Astrocyte (in vitro differentiated cells and primary cell): ENCODE results near the gene LEFTY1. TPM values are rescaled to one million over a fixed set of nuclear protein-coding genes. Genes with fewer than 3 reads are reported as not detected.

Source experiments
- DNase-seq: peaks from one replicate; pipeline ENCODE4 v3.0.0-alpha.2; 2010; ENCODE audit warnings: low read depth
- FAIRE-seq: peaks from 2 replicates; lab custom pipeline; 2011; peaks lifted over from hg19 to GRCh38; lab: Jason Lieb, UNC
- H2AFZ ChIP-seq: 2 replicates; pipeline ENCODE4 v1.6.0; 2012; ENCODE audit warnings: low read depth, low read length, inconsistent platforms
- H3K27ac ChIP-seq: 2 replicates; pipeline ENCODE4 v1.5.1; 2011; ENCODE audit warnings: low read depth, low read length, inconsistent platforms
- H3K27me3 ChIP-seq: 2 replicates; pipeline ENCODE4 v1.6.0; 2011; ENCODE audit warnings: low read length, inconsistent platforms; ENCODE audit not compliant: insufficient read depth
- H3K36me3 ChIP-seq: 2 replicates; pipeline ENCODE4 v1.5.1; 2011; ENCODE audit warnings: low read length, inconsistent platforms; ENCODE audit not compliant: insufficient read depth
- H3K4me1 ChIP-seq: 2 replicates; pipeline ENCODE4 v1.5.1; 2011; ENCODE audit warnings: low read length, inconsistent platforms; ENCODE audit not compliant: insufficient read depth
- H3K4me2 ChIP-seq: 2 replicates; pipeline ENCODE4 v1.6.0; 2012; ENCODE audit warnings: low read length, inconsistent platforms
- H3K4me3 ChIP-seq: 2 replicates; pipeline ENCODE4 v1.5.1; 2011; ENCODE audit warnings: low read depth, mild to moderate bottlenecking, low read length, inconsistent platforms; ENCODE audit not compliant: insufficient read depth
- H3K79me2 ChIP-seq: 2 replicates; pipeline ENCODE4 v1.6.0; 2012; ENCODE audit warnings: mild to moderate bottlenecking, low read length, inconsistent platforms; ENCODE audit not compliant: insufficient read depth
- H3K9ac ChIP-seq: 2 replicates; pipeline ENCODE4 v1.6.0; 2012; ENCODE audit warnings: mild to moderate bottlenecking, low read length, inconsistent platforms
- H3K9me3 ChIP-seq: 2 replicates; pipeline ENCODE4 v1.5.1; 2012; ENCODE audit warnings: low read depth, mild to moderate bottlenecking, low read length, inconsistent platforms; ENCODE audit not compliant: insufficient read depth
- H4K20me1 ChIP-seq: 2 replicates; pipeline ENCODE4 v1.6.0; 2012; ENCODE audit warnings: low read length, inconsistent platforms; ENCODE audit not compliant: insufficient read depth
- H3K27ac Mint-ChIP-seq: one replicate; pipeline ENCODE4 v1.8.0; 2021; ENCODE audit warnings: mild to moderate bottlenecking, mixed read lengths; ENCODE audit not compliant: unreplicated experiment
- H3K27me3 Mint-ChIP-seq: one replicate; pipeline ENCODE4 v1.8.0; 2021; ENCODE audit warnings: low read depth, mixed read lengths; ENCODE audit not compliant: unreplicated experiment
- H3K36me3 Mint-ChIP-seq: one replicate; pipeline ENCODE4 v1.8.0; 2021; ENCODE audit warnings: low read depth, mixed read lengths; ENCODE audit not compliant: unreplicated experiment
- H3K4me1 Mint-ChIP-seq: one replicate; pipeline ENCODE4 v1.8.0; 2021; ENCODE audit warnings: low read depth, mixed read lengths; ENCODE audit not compliant: unreplicated experiment
- H3K4me3 Mint-ChIP-seq: one replicate; pipeline ENCODE4 v1.8.0; 2021; ENCODE audit warnings: mild to moderate bottlenecking, moderate library complexity, mixed read lengths; ENCODE audit not compliant: unreplicated experiment
- H3K9me3 Mint-ChIP-seq: one replicate; pipeline ENCODE4 v1.8.0; 2021; ENCODE audit warnings: mild to moderate bottlenecking, mixed read lengths; ENCODE audit not compliant: unreplicated experiment
- EZH2 ChIP-seq: IDR thresholded peaks from 2 replicates; pipeline ENCODE4 v1.6.1; 2012; ENCODE audit warnings: mild to moderate bottlenecking, low read length, inconsistent platforms; ENCODE audit not compliant: insufficient read depth
- total RNA-seq: library from RNA; stranded (reverse); gene quantifications from 2 replicates; pipeline ENCODE4 v1.2.1, GENCODE V29; 2021
- TF ChIP-seq, protein P1 (sequence below): IDR thresholded peaks from 2 replicates; pipeline ENCODE4 v1.5.1; 2011; ENCODE audit warnings: low read depth, mild to moderate bottlenecking, inconsistent platforms, low read length, moderate library complexity; ENCODE audit not compliant: insufficient read depth

Gene LEFTY1
- total RNA-seq, 1 donor from 2014 or later, result 4.2 TPM

DNA sequence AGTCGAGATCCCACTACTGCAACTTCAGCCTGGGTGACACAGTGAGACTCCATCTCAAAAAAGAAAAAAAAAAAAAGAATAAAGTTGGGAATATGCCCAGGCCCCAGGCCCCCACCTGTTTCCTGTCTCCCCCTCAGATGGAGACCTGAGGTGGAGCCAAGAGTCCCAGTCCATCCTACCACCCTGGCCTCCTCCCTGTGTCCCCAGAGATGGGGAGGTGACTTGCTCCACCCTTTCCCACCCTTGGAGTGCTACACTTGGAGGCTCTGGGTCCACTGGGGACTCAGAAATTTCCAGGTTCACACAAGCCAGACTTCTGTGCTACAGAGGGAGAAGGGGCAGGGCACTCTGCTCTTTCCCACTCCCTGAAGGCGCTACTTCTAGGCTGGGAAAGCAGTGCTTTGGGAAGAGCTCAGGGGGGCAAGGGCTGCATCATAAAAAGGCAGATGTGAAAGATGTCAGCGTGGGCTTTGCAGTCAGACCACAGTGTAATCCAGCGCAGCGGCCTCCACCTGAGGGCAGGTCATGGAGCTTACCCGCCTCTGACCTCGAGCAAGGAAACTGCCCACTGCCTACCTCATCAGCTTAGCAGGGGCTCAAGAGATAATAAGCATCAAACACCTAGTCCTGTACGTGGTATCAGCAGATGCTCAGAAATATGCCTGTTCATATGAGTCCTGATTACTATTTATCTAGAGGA is 20.2 kb downstream of the LEFTY1 start:
- no peak overlapping the region for H3K4me3 ChIP-seq
- Mint-ChIP-seq H3K36me3 (peaks cover 37% of the 10 kb centered on the region), H3K27me3 (no peaks in the 10 kb centered on the region), H3K4me1 (peaks cover 18% of the 10 kb centered on the region), H3K27ac (no peak overlapping the region), H3K9me3 (no peaks in the 10 kb centered on the region), H3K4me3 (no peak overlapping the region)
- H3K27me3 ChIP-seq, result no peaks in the 10 kb centered on the region
- DNase-seq (no peak), FAIRE-seq (no peak)
- TF ChIP-seq, protein P1, sequence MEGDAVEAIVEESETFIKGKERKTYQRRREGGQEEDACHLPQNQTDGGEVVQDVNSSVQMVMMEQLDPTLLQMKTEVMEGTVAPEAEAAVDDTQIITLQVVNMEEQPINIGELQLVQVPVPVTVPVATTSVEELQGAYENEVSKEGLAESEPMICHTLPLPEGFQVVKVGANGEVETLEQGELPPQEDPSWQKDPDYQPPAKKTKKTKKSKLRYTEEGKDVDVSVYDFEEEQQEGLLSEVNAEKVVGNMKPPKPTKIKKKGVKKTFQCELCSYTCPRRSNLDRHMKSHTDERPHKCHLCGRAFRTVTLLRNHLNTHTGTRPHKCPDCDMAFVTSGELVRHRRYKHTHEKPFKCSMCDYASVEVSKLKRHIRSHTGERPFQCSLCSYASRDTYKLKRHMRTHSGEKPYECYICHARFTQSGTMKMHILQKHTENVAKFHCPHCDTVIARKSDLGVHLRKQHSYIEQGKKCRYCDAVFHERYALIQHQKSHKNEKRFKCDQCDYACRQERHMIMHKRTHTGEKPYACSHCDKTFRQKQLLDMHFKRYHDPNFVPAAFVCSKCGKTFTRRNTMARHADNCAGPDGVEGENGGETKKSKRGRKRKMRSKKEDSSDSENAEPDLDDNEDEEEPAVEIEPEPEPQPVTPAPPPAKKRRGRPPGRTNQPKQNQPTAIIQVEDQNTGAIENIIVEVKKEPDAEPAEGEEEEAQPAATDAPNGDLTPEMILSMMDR, result no peak
- TF ChIP-seq EZH2, result no peak
- no peak overlapping the region for H3K9ac ChIP-seq
- no peak overlapping the region for H2AFZ ChIP-seq
- H3K36me3 ChIP-seq, result no peaks in the 10 kb centered on the region
- peaks cover 15% of the 10 kb centered on the region for H4K20me1 ChIP-seq
- no peak overlapping the region for H3K27ac ChIP-seq
- no peak overlapping the region for H3K4me2 ChIP-seq
- H3K79me2 ChIP-seq, result no peaks in the 10 kb centered on the region
- peaks cover 38% of the 10 kb centered on the region for H3K4me1 ChIP-seq
- H3K9me3 ChIP-seq, result no peaks in the 10 kb centered on the region

DNA sequence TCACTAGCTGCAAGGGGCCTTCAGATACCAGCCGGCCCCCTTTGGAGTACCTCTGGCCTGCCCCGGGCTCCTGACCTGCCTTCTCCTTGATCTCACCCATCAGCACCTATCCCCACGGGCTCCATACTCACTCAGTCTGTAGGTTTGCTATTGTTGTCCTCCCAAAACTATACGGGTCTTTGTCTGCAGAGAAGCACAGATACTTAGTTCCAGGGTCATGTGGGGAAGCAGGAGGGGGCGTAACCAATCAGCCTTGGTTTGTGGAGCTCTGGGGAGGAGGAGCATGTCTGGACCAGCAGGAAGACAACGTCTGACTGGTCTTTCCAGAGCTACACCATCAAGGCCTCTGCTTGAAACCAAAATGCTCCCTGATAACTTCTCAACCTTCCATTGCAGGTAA is 22.0 kb downstream of the LEFTY1 start:
- FAIRE-seq (no peak), DNase-seq (no peak)
- Histone ChIP-seq H3K9ac (no peak overlapping the region), H4K20me1 (peaks cover 8% of the 10 kb centered on the region), H2AFZ (no peak overlapping the region), H3K9me3 (no peaks in the 10 kb centered on the region), H3K4me1 (peaks cover 34% of the 10 kb centered on the region), H3K27ac (no peak overlapping the region), H3K79me2 (no peaks in the 10 kb centered on the region), H3K27me3 (no peaks in the 10 kb centered on the region), H3K4me2 (no peak overlapping the region), H3K36me3 (peaks cover 2% of the 10 kb centered on the region), H3K4me3 (no peak overlapping the region)
- peaks cover 17% of the 10 kb centered on the region for H3K4me1 Mint-ChIP-seq
- no peaks in the 10 kb centered on the region for H3K9me3 Mint-ChIP-seq
- peaks cover 32% of the 10 kb centered on the region for H3K36me3 Mint-ChIP-seq
- TF ChIP-seq, protein P1, result no peak
- no peaks in the 10 kb centered on the region for H3K27me3 Mint-ChIP-seq
- no peak overlapping the region for H3K27ac Mint-ChIP-seq
- no peak overlapping the region for H3K4me3 Mint-ChIP-seq
